Activated naive CD4-positive, alpha-beta T cell treated with anti-CD3 and anti-CD28 coated beads, Interleukin-2, amount 50 U/mL, for 16 hours (primary cell): ENCODE data around the gene CSAD.
"Not testable (repeated sequence)": the region's sequence is repeated elsewhere in the genome, so short reads cannot be mapped to it uniquely, and the experiment has no call there.

Experiments used
- DNase-seq: peaks from one replicate; pipeline ENCODE4 v3.0.0-alpha.2; 2020

Gene CSAD

GRCh38 chr12:53177447-53177846, 3.3 kb downstream of the CSAD start:
- not testable (repeated sequence) for DNase-seq

- DNase-seq, result no peak
These were observed 4.0 kb downstream of the CSAD start for GRCh38 chr12:53176750-53177149.

- DNase-seq, result no peak
These were observed 5.7 kb downstream of the CSAD start for GRCh38 chr12:53174881-53175491.

- no peak for DNase-seq
These were observed 7.5 kb downstream of the CSAD start for GRCh38 chr12:53173085-53173715.

- DNase-seq, result no peak
These were observed 8.4 kb downstream of the CSAD start for GRCh38 chr12:53172352-53172751.

GRCh38 chr12:53171725-53172329, 8.9 kb downstream of the CSAD start:
- DNase-seq, result no peak

- no peak for DNase-seq
These were observed 9.6 kb downstream of the CSAD start for GRCh38 chr12:53170876-53171724.

GRCh38 chr12:53170215-53170614, 10.5 kb downstream of the CSAD start:
- no peak for DNase-seq

GRCh38 chr12:53169644-53170043, 11.1 kb downstream of the CSAD start:
- DNase-seq, result no peak

GRCh38 chr12:53166837-53167236, 13.9 kb downstream of the CSAD start:
- no peak for DNase-seq

- not testable (repeated sequence) for DNase-seq
These were observed 17.7 kb downstream of the CSAD start for GRCh38 chr12:53163008-53163407.

- DNase-seq, result no peak
These were observed 19.4 kb downstream of the CSAD start for GRCh38 chr12:53161119-53161911.

GRCh38 chr12:53160673-53161072, 20.1 kb downstream of the CSAD start:
- DNase-seq, result no peak

GRCh38 chr12:53160000-53160399, 20.7 kb downstream of the CSAD start:
- no peak for DNase-seq

GRCh38 chr12:53159195-53159839, 21.4 kb downstream of the CSAD start:
- peak; percentile 90 for DNase-seq

- no peak for DNase-seq
These were observed 28.3 kb downstream of the CSAD start for GRCh38 chr12:53152390-53152789.

- DNase-seq, result no peak
These were observed 29.7 kb downstream of the CSAD start for GRCh38 chr12:53151039-53151438.

- DNase-seq, result no peak
These were observed 33.1 kb downstream of the CSAD start for GRCh38 chr12:53147653-53148052.

- no peak for DNase-seq
These were observed 33.5 kb downstream of the CSAD start for GRCh38 chr12:53147181-53147580.

GRCh38 chr12:53145383-53146260, 35.1 kb downstream of the CSAD start:
- DNase-seq, result no peak

- DNase-seq, result no peak
These were observed 37.4 kb downstream of the CSAD start for GRCh38 chr12:53143355-53143754.
